ENCODE results near the gene RPL36.
"Not testable (repeated sequence)": the region's sequence is repeated elsewhere in the genome, so short reads cannot be mapped to it uniquely, and the experiment has no call there.

GRCh38 chr19:5688262-5688881 lies 1.7 kb upstream of the RPL36 start:
- TF ChIP-seq ELF4 (IDR thresholded peaks at IDR 0.05); SUZ12 (IDR thresholded peaks at IDR 0.05); FOXM1 (IDR thresholded peaks at IDR 0.05; ENCODE audit: borderline replicate concordance); BHLHE40 (IDR thresholded peaks at IDR 0.05; ENCODE audit: borderline replicate concordance); SP1 (IDR thresholded peaks at IDR 0.05); TARDBP (IDR thresholded peaks at IDR 0.05); NFRKB (IDR thresholded peaks at IDR 0.05); ZNF384 (IDR thresholded peaks at IDR 0.05); FOXA1 (IDR thresholded peaks at IDR 0.05): not testable (repeated sequence)

All from HEK293T (cell line).